ENCODE results near the gene ACOX1.

Gene ACOX1

DNA sequence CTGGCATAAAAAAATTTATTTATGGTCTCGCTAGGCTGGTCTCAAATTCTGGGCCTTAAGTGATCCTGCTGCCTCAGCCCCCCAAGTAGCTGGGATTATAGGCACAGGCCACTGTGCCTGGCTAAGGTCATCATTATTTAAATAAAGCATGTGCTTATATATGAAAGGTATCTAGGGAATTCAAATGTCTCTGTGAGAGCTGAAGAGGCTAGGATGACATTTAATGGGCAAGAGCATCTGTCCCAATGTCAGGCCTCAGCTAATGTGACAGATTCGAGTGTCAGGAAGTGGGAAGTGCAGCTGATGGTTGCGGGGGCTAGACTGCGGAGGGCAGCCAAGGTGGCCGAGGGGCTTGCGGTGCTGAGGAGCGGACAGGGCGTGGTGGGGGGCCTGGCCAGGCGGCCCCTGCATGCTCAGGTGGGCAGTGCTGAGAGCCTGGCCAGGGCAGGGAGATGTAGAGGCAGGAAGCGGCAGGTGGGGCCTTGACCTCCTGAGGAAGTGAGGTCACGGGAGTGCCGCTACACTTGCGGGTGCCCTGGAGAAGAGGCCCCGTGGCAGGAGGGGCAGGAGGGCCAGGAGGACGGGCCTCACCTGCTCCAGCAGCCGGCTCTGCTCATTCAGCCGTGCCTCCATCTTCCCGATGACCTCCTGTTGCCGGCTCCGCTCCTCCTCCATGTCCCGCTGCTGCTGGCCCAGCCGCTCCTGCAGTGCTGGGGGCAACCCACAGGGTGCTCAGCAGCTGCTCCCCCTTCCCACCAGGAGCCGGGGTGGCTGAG is 61.6 kb downstream of the ACOX1 start:
- DNase-seq (ENCODE audit: low read depth) = no peak
- TF ChIP-seq, protein P1, sequence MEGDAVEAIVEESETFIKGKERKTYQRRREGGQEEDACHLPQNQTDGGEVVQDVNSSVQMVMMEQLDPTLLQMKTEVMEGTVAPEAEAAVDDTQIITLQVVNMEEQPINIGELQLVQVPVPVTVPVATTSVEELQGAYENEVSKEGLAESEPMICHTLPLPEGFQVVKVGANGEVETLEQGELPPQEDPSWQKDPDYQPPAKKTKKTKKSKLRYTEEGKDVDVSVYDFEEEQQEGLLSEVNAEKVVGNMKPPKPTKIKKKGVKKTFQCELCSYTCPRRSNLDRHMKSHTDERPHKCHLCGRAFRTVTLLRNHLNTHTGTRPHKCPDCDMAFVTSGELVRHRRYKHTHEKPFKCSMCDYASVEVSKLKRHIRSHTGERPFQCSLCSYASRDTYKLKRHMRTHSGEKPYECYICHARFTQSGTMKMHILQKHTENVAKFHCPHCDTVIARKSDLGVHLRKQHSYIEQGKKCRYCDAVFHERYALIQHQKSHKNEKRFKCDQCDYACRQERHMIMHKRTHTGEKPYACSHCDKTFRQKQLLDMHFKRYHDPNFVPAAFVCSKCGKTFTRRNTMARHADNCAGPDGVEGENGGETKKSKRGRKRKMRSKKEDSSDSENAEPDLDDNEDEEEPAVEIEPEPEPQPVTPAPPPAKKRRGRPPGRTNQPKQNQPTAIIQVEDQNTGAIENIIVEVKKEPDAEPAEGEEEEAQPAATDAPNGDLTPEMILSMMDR (conservative IDR thresholded peaks at IDR 0.05; ENCODE audit: low read depth, low read length) = no peak
- H3K4me3 ChIP-seq (ENCODE audit: low read depth, low read length) = no peak overlapping the region

DNA sequence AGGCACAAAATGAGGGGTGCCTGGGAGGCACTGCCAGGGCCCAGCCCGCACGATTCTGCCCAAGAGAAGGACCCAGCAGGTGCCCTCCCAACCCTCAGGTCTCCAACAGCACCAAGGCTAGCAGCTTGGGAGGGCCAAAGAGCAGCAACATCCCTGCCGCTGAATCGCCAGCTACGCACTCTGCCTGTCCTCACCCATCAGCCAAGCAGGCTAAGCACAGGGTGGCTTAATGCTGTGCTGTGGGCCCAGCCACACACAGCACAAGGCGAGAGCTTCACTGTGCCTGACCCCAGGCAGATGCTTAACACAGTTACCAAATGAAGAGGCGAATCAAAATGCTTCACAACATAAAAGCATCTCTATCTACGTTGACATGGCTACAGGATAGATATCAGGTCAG is 63.7 kb downstream of the ACOX1 start:
- no peak overlapping the region for H3K4me3 ChIP-seq (ENCODE audit: low read depth, low read length)
- TF ChIP-seq, protein P1 (conservative IDR thresholded peaks at IDR 0.05; ENCODE audit: low read depth, low read length) = no peak
- DNase-seq (ENCODE audit: low read depth) = no peak

DNA sequence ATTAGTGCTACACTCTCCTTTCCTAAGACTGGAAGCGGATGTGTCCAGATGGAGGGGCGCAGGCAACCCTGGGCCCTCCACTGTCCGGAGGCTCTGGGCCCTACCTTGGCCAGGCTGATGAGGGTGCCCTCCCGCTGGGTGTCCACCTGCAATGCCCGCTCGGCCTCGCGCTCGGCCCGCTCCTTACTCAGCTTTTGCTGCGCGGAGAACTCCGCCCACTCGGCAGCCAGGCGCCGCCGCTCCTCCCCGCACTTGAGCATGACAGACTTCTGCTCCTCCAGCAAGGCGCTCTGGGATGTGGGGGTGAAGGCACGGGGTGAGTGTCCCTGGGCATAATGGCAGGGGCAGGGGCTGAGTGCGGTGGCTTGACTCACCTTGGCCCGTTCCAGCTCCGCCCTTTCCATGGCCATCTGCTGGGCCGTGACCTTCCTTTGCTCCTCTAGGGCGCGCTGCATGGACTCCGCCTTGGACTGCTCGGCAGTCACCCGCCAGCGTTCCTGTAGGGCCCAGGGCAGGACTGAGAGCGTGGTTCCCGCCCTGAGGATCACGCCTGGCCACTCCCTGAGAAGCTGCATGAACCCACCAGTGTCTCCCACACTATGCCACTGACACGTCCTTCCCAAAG is 64.2 kb downstream of the ACOX1 start:
- DNase-seq (ENCODE audit: low read depth) = no peak
- TF ChIP-seq, protein P1 (conservative IDR thresholded peaks at IDR 0.05; ENCODE audit: low read depth, low read length) = no peak
- H3K4me3 ChIP-seq (ENCODE audit: low read depth, low read length) = no peak overlapping the region

DNA sequence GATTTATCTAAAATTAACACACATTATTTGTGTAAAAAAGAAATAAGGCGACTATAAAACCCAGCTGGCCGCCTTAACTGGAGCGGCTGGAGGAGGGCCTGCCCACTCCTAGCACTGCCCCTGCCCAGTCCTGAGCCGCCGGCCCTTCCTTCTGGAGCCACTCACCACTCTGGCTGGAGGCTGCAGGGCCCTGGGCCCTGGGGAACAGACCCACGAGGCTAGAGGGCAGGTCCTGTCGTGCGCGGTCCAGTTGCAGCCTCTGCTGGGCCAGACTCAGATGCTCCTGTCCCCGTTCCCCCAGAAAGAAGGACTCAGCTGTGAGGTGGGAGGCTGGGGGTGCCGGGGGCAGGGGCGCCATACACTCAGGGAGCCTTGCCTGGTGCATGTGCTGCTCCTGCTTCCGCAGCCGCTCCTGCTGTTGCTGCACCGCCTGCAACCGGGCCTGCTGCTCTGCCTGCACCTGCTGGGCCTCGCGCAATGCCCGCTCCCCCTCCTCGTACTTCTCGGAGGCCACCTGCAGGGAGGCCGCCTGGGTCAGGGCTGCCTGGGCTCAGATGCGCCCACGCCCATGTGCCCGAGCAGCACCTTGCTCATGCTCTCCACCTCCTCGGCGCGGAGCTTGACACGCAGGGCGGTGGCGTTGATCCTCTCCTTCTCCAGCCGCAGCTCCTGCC is 65.3 kb downstream of the ACOX1 start:
- no peak for DNase-seq (ENCODE audit: low read depth)
- TF ChIP-seq, protein P1 (conservative IDR thresholded peaks at IDR 0.05; ENCODE audit: low read depth, low read length) = no peak
- H3K4me3 ChIP-seq (ENCODE audit: low read depth, low read length) = no peak overlapping the region

DNA sequence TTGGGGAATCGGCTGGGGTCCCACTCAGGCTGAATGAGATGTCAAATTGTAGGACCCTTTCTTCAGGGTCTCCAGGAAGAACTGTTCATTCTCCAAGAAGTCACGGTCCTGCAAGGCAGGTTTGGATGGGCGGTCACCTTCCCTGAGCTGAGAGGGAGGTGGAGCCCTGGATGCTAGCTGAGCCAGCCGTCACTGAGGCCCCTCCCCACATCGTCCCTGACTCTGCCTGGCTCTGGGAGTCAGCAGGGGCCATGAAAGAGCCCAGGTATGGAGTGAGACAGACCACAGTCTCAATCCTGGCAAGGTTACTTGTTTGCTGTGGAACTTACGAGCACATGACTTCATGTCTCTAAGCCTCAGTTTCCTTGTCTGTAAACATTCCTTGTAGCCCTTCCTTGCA is 68.3 kb downstream of the ACOX1 start:
- DNase-seq (ENCODE audit: low read depth) = no peak
- TF ChIP-seq, protein P1 (conservative IDR thresholded peaks at IDR 0.05; ENCODE audit: low read depth, low read length) = no peak
- H3K4me3 ChIP-seq (ENCODE audit: low read depth, low read length) = no peak overlapping the region

DNA sequence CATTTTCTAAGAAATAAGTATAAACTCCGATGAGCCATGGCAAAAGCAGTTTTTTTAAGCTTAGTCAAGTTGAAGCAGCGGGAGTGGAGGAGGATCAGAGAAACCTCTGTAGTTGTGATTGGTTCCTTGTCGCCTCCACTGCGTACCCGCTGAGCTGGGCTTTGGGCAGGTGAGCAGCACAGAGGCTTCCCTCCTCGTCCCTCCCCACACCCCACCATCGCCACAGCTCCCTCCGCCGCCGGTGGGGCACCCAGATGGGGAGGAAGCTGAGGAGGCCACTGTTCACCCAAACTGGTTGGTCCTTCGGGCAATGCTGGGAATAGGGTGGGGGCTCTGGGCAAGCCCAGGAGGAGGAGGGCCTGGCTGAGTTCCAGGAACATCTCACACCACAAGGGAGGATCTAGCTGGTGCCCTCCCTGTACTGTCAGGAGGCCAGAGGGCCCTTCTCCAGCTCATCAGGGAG is 69.1 kb downstream of the ACOX1 start:
- H3K4me3 ChIP-seq (ENCODE audit: low read depth, low read length) = no peak overlapping the region
- TF ChIP-seq, protein P1 (conservative IDR thresholded peaks at IDR 0.05; ENCODE audit: low read depth, low read length) = no peak

More for the DNA sequence above, 69.1 kb downstream of the ACOX1 start:
- DNase-seq (ENCODE audit: low read depth) = no peak
